HFFc6 (cell line): ENCODE data around the gene ZMYND15. TPM values are rescaled to one million over a fixed set of nuclear protein-coding genes. Genes with fewer than 3 reads are reported as not detected.
A peak's percentile ranks its signal among the peaks of the same experiment; 100 is the strongest.
"Not testable (repeated sequence)": the region's sequence is repeated elsewhere in the genome, so short reads cannot be mapped to it uniquely, and the experiment has no call there.

Experiments used
- DNase-seq: peaks from one replicate; pipeline ENCODE4 v3.0.0-alpha.2; 2018
- H3K27ac Mint-ChIP-seq: 2 replicates; pipeline ENCODE4 v1.8.0; 2020; ENCODE audit warnings: mild to moderate bottlenecking, mixed read lengths
- H3K27me3 Mint-ChIP-seq: 2 replicates; pipeline ENCODE4 v1.8.0; 2021; ENCODE audit warnings: mild to moderate bottlenecking, moderate library complexity, mixed read lengths; ENCODE audit not compliant: insufficient read depth
- H3K36me3 Mint-ChIP-seq: 2 replicates; pipeline ENCODE4 v1.8.0; 2021; ENCODE audit warnings: low read depth, mixed read lengths
- H3K4me1 Mint-ChIP-seq: 2 replicates; pipeline ENCODE4 v1.8.0; 2020; ENCODE audit warnings: low read depth, mixed read lengths
- H3K4me3 Mint-ChIP-seq: 2 replicates; pipeline ENCODE4 v1.8.0; 2020; ENCODE audit warnings: mild to moderate bottlenecking, moderate library complexity, mixed read lengths
- H3K9me3 Mint-ChIP-seq: 2 replicates; pipeline ENCODE4 v1.8.0; 2020; ENCODE audit warnings: mild to moderate bottlenecking, mixed read lengths
- CTCF ChIP-seq: fragments of 200-600 bp; sonication (generic); IDR thresholded peaks from 2 replicates; pipeline ENCODE4 v1.5.0; 2021; ENCODE audit warnings: antibody characterized with exemption, mild to moderate bottlenecking
- total RNA-seq, 6 experiments: library from RNA; stranded (reverse); fragmentation: NEBNext Ultra II Directional; extraction: Animal tissue kit (Norgen Biotek cat#: 25700); gene quantifications; 2 replicates in 1 of 6; 3 replicates in 5 of 6; pipeline ENCODE4 v1.2.3, GENCODE V29; 2021

Gene ZMYND15
- total RNA-seq, 6 experiments from 2014 or later, result not detected

- TF ChIP-seq CTCF, result no peak
- DNase-seq, result no peak
- Mint-ChIP-seq H3K27ac (no peak overlapping the region), H3K27me3 (no peaks in the 10 kb centered on the region), H3K4me3 (no peak overlapping the region), H3K36me3 (peaks cover 18% of the 10 kb centered on the region), H3K9me3 (no peaks in the 10 kb centered on the region), H3K4me1 (peaks cover 36% of the 10 kb centered on the region)
These were observed 38.5 kb upstream of the ZMYND15 start for GRCh38 chr17:4701116-4701515.

- H3K27me3 Mint-ChIP-seq, result peaks cover 2% of the 10 kb centered on the region; the same call in 1 of the 2 replicates
- H3K27ac Mint-ChIP-seq, result peak overlapping the region; percentile 90
- H3K9me3 Mint-ChIP-seq, result no peaks in the 10 kb centered on the region
- H3K36me3 Mint-ChIP-seq, result no peaks in the 10 kb centered on the region
- H3K4me1 Mint-ChIP-seq, result peaks cover 42% of the 10 kb centered on the region
- TF ChIP-seq CTCF, result no peak
- no peak for DNase-seq
- H3K4me3 Mint-ChIP-seq, result peak overlapping the region; percentile 92
These were observed 36.3 kb upstream of the ZMYND15 start for GRCh38 chr17:4703330-4703691.

- Mint-ChIP-seq H3K27ac (peak overlapping the region; percentile 90), H3K4me1 (peaks cover 45% of the 10 kb centered on the region), H3K4me3 (peak overlapping the region; percentile 92)
- H3K9me3 Mint-ChIP-seq, H3K27me3 Mint-ChIP-seq, DNase-seq, H3K36me3 Mint-ChIP-seq: not testable (repeated sequence)
These were observed 35.1 kb upstream of the ZMYND15 start for GRCh38 chr17:4704574-4704907.

- Mint-ChIP-seq H3K27me3 (peaks cover 2% of the 10 kb centered on the region; the same call in 1 of the 2 replicates), H3K27ac (peak overlapping the region; percentile 90), H3K9me3 (no peaks in the 10 kb centered on the region), H3K4me1 (peaks cover 49% of the 10 kb centered on the region), H3K36me3 (no peaks in the 10 kb centered on the region), H3K4me3 (peak overlapping the region; percentile 92)
- DNase-seq, result no peak
- no peak for TF ChIP-seq CTCF
These were observed 34.6 kb upstream of the ZMYND15 start for GRCh38 chr17:4704991-4705390.

- no peak for TF ChIP-seq CTCF
- Mint-ChIP-seq H3K4me3 (peak overlapping the region; percentile 16; the same call in 1 of the 2 replicates), H3K4me1 (peaks cover 47% of the 10 kb centered on the region), H3K27me3 (peaks cover 2% of the 10 kb centered on the region; the same call in 1 of the 2 replicates), H3K36me3 (no peaks in the 10 kb centered on the region), H3K9me3 (no peaks in the 10 kb centered on the region), H3K27ac (no peak overlapping the region)
- DNase-seq, result no peak
These were observed 33.5 kb upstream of the ZMYND15 start for GRCh38 chr17:4706121-4706520.

GRCh38 chr17:4708436-4708835, 31.2 kb upstream of the ZMYND15 start:
- H3K36me3 Mint-ChIP-seq, result no peaks in the 10 kb centered on the region
- H3K4me3 Mint-ChIP-seq, result no peak overlapping the region; the same call in 1 of the 2 replicates
- DNase-seq, result no peak
- H3K27ac Mint-ChIP-seq, result 0 out of 2 replicates have a peak overlapping the region, but pooled peaks have one; percentile 18
- H3K9me3 Mint-ChIP-seq, result no peaks in the 10 kb centered on the region
- peaks cover 28% of the 10 kb centered on the region for H3K4me1 Mint-ChIP-seq
- peaks cover 2% of the 10 kb centered on the region; the same call in 1 of the 2 replicates for H3K27me3 Mint-ChIP-seq
- no peak for TF ChIP-seq CTCF
